Activated CD4-positive, alpha-beta T cell treated with anti-CD3 and anti-CD28 coated beads, Interleukin-2, amount 10 ng/mL, durations not matched to agents 24 days and 14 days (primary cell): ENCODE results near the gene HAND1. TPM values are rescaled to one million over a fixed set of nuclear protein-coding genes. Genes with fewer than 3 reads are reported as not detected.

ENCODE experiments used
- DNase-seq: peaks from one replicate; pipeline ENCODE4 v3.0.0; 2022
- H3K27ac Mint-ChIP-seq: one replicate; pipeline ENCODE4 v1.8.0; 2022; ENCODE audit warnings: mild to moderate bottlenecking, mixed read lengths
- H3K27me3 Mint-ChIP-seq: one replicate; pipeline ENCODE4 v1.8.0; 2022; ENCODE audit warnings: mixed read lengths
- H3K36me3 Mint-ChIP-seq: one replicate; pipeline ENCODE4 v1.8.0; 2022; ENCODE audit warnings: low read depth, mild to moderate bottlenecking, mixed read lengths
- H3K4me1 Mint-ChIP-seq: one replicate; pipeline ENCODE4 v1.8.0; 2021; ENCODE audit warnings: mixed read lengths
- H3K4me3 Mint-ChIP-seq: one replicate; pipeline ENCODE4 v1.8.0; 2022; ENCODE audit warnings: mild to moderate bottlenecking, moderate library complexity, mixed read lengths
- H3K9me3 Mint-ChIP-seq: one replicate; pipeline ENCODE4 v1.8.0; 2021; ENCODE audit warnings: mixed read lengths
- intact Hi-C: fragments of 100-400 bp; cut with micrococcal nuclease; formaldehyde crosslinking; loops from one replicate; pipeline ENCODE4 v1.15.1; 2023
- total RNA-seq: library from RNA; stranded (reverse); gene quantifications from 2 replicates; pipeline ENCODE4 v1.2.3, GENCODE V29; 2022

The HAND1 gene
- total RNA-seq, 1 donor from 2014 or later = not detected

GRCh38 chr5:154467655-154468354 is 10.2 kb downstream of the HAND1 start:
- peak; percentile 92 for DNase-seq
- no peaks in the 10 kb centered on the region for H3K9me3 Mint-ChIP-seq
- no peaks in the 10 kb centered on the region for H3K36me3 Mint-ChIP-seq
- H3K27me3 Mint-ChIP-seq = peaks cover 58% of the 10 kb centered on the region
- no peak overlapping the region for H3K4me3 Mint-ChIP-seq
- no peaks in the 10 kb centered on the region for H3K4me1 Mint-ChIP-seq
- no peak overlapping the region for H3K27ac Mint-ChIP-seq
- intact Hi-C loops = loop anchor here (1.0 to 5.0 kb wide), 4 partner anchors 19 to 496 kb away; no protein-coding TSS in a partner anchor

- H3K9me3 Mint-ChIP-seq = no peaks in the 10 kb centered on the region
- H3K27ac Mint-ChIP-seq = no peak overlapping the region
- intact Hi-C loops = loop anchor here (1.0 to 5.0 kb wide), 4 partner anchors 20 to 494 kb away; no protein-coding TSS in a partner anchor
- no peaks in the 10 kb centered on the region for H3K36me3 Mint-ChIP-seq
- no peak for DNase-seq
- no peak overlapping the region for H3K4me3 Mint-ChIP-seq
- no peaks in the 10 kb centered on the region for H3K4me1 Mint-ChIP-seq
- peaks cover 49% of the 10 kb centered on the region for H3K27me3 Mint-ChIP-seq
Observed at GRCh38 chr5:154466671-154467070, 11.4 kb downstream of the HAND1 start.

GRCh38 chr5:154466147-154466546 is 11.9 kb downstream of the HAND1 start:
- Mint-ChIP-seq H3K4me1 (no peaks in the 10 kb centered on the region), H3K36me3 (no peaks in the 10 kb centered on the region), H3K27ac (no peak overlapping the region), H3K4me3 (no peak overlapping the region), H3K27me3 (peaks cover 44% of the 10 kb centered on the region), H3K9me3 (no peaks in the 10 kb centered on the region)
- DNase-seq = no peak
- intact Hi-C loops = loop anchor here (2.0 to 5.0 kb wide), 3 partner anchors 21 to 494 kb away; no protein-coding TSS in a partner anchor

GRCh38 chr5:154465169-154465568 is 12.9 kb downstream of the HAND1 start:
- no peak for DNase-seq
- no peaks in the 10 kb centered on the region for H3K36me3 Mint-ChIP-seq
- no peaks in the 10 kb centered on the region for H3K9me3 Mint-ChIP-seq
- intact Hi-C loops = loop anchor here (5.0 kb wide), 2 partner anchors 393 to 493 kb away; no protein-coding TSS in a partner anchor
- H3K27me3 Mint-ChIP-seq = peaks cover 34% of the 10 kb centered on the region
- no peaks in the 10 kb centered on the region for H3K4me1 Mint-ChIP-seq
- H3K4me3 Mint-ChIP-seq = no peak overlapping the region
- H3K27ac Mint-ChIP-seq = no peak overlapping the region

- no peak overlapping the region for H3K27ac Mint-ChIP-seq
- no peaks in the 10 kb centered on the region for H3K9me3 Mint-ChIP-seq
- no peak for DNase-seq
- intact Hi-C loops = no loop called here
- H3K27me3 Mint-ChIP-seq = peaks cover 29% of the 10 kb centered on the region
- H3K36me3 Mint-ChIP-seq = no peaks in the 10 kb centered on the region
- no peak overlapping the region for H3K4me3 Mint-ChIP-seq
- H3K4me1 Mint-ChIP-seq = no peaks in the 10 kb centered on the region
Observed at GRCh38 chr5:154464438-154464837, 13.6 kb downstream of the HAND1 start.

GRCh38 chr5:154461531-154461930 is 16.5 kb downstream of the HAND1 start:
- Mint-ChIP-seq H3K4me1 (no peaks in the 10 kb centered on the region), H3K27me3 (peaks cover 9% of the 10 kb centered on the region), H3K9me3 (no peaks in the 10 kb centered on the region), H3K4me3 (no peak overlapping the region), H3K36me3 (peaks cover 11% of the 10 kb centered on the region), H3K27ac (no peak overlapping the region)
- intact Hi-C loops = no loop called here
- no peak for DNase-seq

GRCh38 chr5:154460172-154460571 is 17.9 kb downstream of the HAND1 start:
- peaks cover 21% of the 10 kb centered on the region for H3K36me3 Mint-ChIP-seq
- no peak for DNase-seq
- peaks cover 3% of the 10 kb centered on the region for H3K27me3 Mint-ChIP-seq
- no peaks in the 10 kb centered on the region for H3K4me1 Mint-ChIP-seq
- H3K27ac Mint-ChIP-seq = no peak overlapping the region
- no peak overlapping the region for H3K4me3 Mint-ChIP-seq
- no peaks in the 10 kb centered on the region for H3K9me3 Mint-ChIP-seq
- intact Hi-C loops = no loop called here

- H3K4me1 Mint-ChIP-seq = no peaks in the 10 kb centered on the region
- H3K27me3 Mint-ChIP-seq = no peaks in the 10 kb centered on the region
- peaks cover 28% of the 10 kb centered on the region for H3K36me3 Mint-ChIP-seq
- no peak for DNase-seq
- no peak overlapping the region for H3K27ac Mint-ChIP-seq
- intact Hi-C loops = no loop called here
- no peaks in the 10 kb centered on the region for H3K9me3 Mint-ChIP-seq
- H3K4me3 Mint-ChIP-seq = no peak overlapping the region
Observed at GRCh38 chr5:154459015-154459414, 19.0 kb downstream of the HAND1 start.

GRCh38 chr5:154456540-154456939 is 21.5 kb downstream of the HAND1 start:
- intact Hi-C loops = no loop called here
- H3K9me3 Mint-ChIP-seq = no peaks in the 10 kb centered on the region
- no peaks in the 10 kb centered on the region for H3K27me3 Mint-ChIP-seq
- H3K27ac Mint-ChIP-seq = no peak overlapping the region
- H3K4me1 Mint-ChIP-seq = no peaks in the 10 kb centered on the region
- DNase-seq = no peak
- H3K36me3 Mint-ChIP-seq = peaks cover 39% of the 10 kb centered on the region
- H3K4me3 Mint-ChIP-seq = no peak overlapping the region

GRCh38 chr5:154455585-154455984 is 22.4 kb downstream of the HAND1 start:
- no peak for DNase-seq
- H3K27me3 Mint-ChIP-seq = no peaks in the 10 kb centered on the region
- peaks cover 40% of the 10 kb centered on the region for H3K36me3 Mint-ChIP-seq
- intact Hi-C loops = no loop called here
- H3K4me3 Mint-ChIP-seq = no peak overlapping the region
- no peaks in the 10 kb centered on the region for H3K9me3 Mint-ChIP-seq
- H3K4me1 Mint-ChIP-seq = peaks cover under 1% of the 10 kb centered on the region
- no peak overlapping the region for H3K27ac Mint-ChIP-seq

- no peak for DNase-seq
- Mint-ChIP-seq H3K4me1 (peaks cover 24% of the 10 kb centered on the region), H3K9me3 (no peaks in the 10 kb centered on the region), H3K36me3 (peaks cover 34% of the 10 kb centered on the region), H3K27me3 (no peaks in the 10 kb centered on the region), H3K27ac (no peak overlapping the region), H3K4me3 (no peak overlapping the region)
- intact Hi-C loops = no loop called here
Observed at GRCh38 chr5:154451957-154452356, 26.1 kb downstream of the HAND1 start.

GRCh38 chr5:154449786-154450185 is 28.2 kb downstream of the HAND1 start:
- Mint-ChIP-seq H3K4me1 (peaks cover 27% of the 10 kb centered on the region), H3K4me3 (no peak overlapping the region), H3K36me3 (peaks cover 23% of the 10 kb centered on the region), H3K27ac (no peak overlapping the region), H3K27me3 (no peaks in the 10 kb centered on the region), H3K9me3 (no peaks in the 10 kb centered on the region)
- intact Hi-C loops = no loop called here
- DNase-seq = no peak

GRCh38 chr5:154447089-154447725 is 30.8 kb downstream of the HAND1 start:
- Mint-ChIP-seq H3K27ac (peak overlapping the region; percentile 48), H3K4me3 (peak overlapping the region; percentile 92), H3K27me3 (no peaks in the 10 kb centered on the region), H3K36me3 (peaks cover 15% of the 10 kb centered on the region), H3K4me1 (peaks cover 36% of the 10 kb centered on the region), H3K9me3 (no peaks in the 10 kb centered on the region)
- intact Hi-C loops = loop anchor here (2.0 kb wide), 1 partner anchor 308 kb away; the partner anchor contains the start of gene LARP1
- no peak for DNase-seq
